Erythroblast (primary cell): Measurements from ENCODE around the gene SFSWAP.
A peak's percentile ranks its signal among the peaks of the same experiment; 100 is the strongest.
"Not testable (repeated sequence)": the region's sequence is repeated elsewhere in the genome, so short reads cannot be mapped to it uniquely, and the experiment has no call there.

Experiments used
- DNase-seq, 2 experiments: peaks; one replicate each; lab custom pipeline; 2025; lab: John Stamatoyannopoulos, UW
- GATA1 ChIP-seq: IDR thresholded peaks from 2 replicates; pipeline ENCODE4 v1.6.1; 2011; ENCODE audit warnings: low read depth, mild to moderate bottlenecking, control low read depth, low read length, moderate library complexity
- POLR2A ChIP-seq: IDR thresholded peaks from 2 replicates; pipeline ENCODE4 v1.6.1; 2011; ENCODE audit warnings: mild to moderate bottlenecking, low read length

The SFSWAP gene

GRCh38 chr12:131710464-131711457 lies at the start of gene SFSWAP:
Gene SFSWAP, plus strand, starts transcription at chr12:131711090. Its CDS starts 140 bp downstream, at chr12:131711230.
- no peak for TF ChIP-seq GATA1
- TF ChIP-seq POLR2A = peak; percentile 87
- peak; percentile 88 to 93 for DNase-seq

- DNase-seq = not testable (repeated sequence)
Measured at GRCh38 chr12:131661170-131661985, 49.5 kb upstream of the SFSWAP start.

- not testable (repeated sequence) for DNase-seq
Measured at GRCh38 chr12:131661986-131662288, 49.0 kb upstream of the SFSWAP start.

- not testable (repeated sequence) for DNase-seq
Measured at GRCh38 chr12:131662346-131662745, 48.5 kb upstream of the SFSWAP start.

- DNase-seq = not testable (repeated sequence)
Measured at GRCh38 chr12:131665666-131666065, 45.2 kb upstream of the SFSWAP start.

- DNase-seq = not testable (repeated sequence)
Measured at GRCh38 chr12:131666486-131666885, 44.4 kb upstream of the SFSWAP start.

- DNase-seq = not testable (repeated sequence)
Measured at GRCh38 chr12:131666978-131667601, 43.8 kb upstream of the SFSWAP start.

- no peak for DNase-seq
Measured at GRCh38 chr12:131671276-131671675, 39.6 kb upstream of the SFSWAP start.

GRCh38 chr12:131671871-131672270 lies 39.0 kb upstream of the SFSWAP start:
- no peak for DNase-seq
- TF ChIP-seq POLR2A (no peak), GATA1 (no peak)

More at GRCh38 chr12:131671276-131671675, 39.6 kb upstream of the SFSWAP start:
- no peak for TF ChIP-seq GATA1
- TF ChIP-seq POLR2A = no peak

GRCh38 chr12:131672311-131672940 lies 38.5 kb upstream of the SFSWAP start:
- TF ChIP-seq POLR2A (no peak), GATA1 (no peak)
- DNase-seq = no peak

- no peak for DNase-seq
- TF ChIP-seq GATA1 (no peak), POLR2A (no peak)
Measured at GRCh38 chr12:131672941-131673887, 37.7 kb upstream of the SFSWAP start.

GRCh38 chr12:131673888-131674257 lies 37.0 kb upstream of the SFSWAP start:
- DNase-seq = no peak
- TF ChIP-seq POLR2A (no peak), GATA1 (no peak)

- DNase-seq = no peak
- no peak for TF ChIP-seq GATA1
- TF ChIP-seq POLR2A = no peak
Measured at GRCh38 chr12:131674373-131674772, 36.5 kb upstream of the SFSWAP start.
